ENCODE data around the gene DNAJC10.
"Not testable (repeated sequence)": the region's sequence is repeated elsewhere in the genome, so short reads cannot be mapped to it uniquely, and the experiment has no call there.

Gene DNAJC10

DNA sequence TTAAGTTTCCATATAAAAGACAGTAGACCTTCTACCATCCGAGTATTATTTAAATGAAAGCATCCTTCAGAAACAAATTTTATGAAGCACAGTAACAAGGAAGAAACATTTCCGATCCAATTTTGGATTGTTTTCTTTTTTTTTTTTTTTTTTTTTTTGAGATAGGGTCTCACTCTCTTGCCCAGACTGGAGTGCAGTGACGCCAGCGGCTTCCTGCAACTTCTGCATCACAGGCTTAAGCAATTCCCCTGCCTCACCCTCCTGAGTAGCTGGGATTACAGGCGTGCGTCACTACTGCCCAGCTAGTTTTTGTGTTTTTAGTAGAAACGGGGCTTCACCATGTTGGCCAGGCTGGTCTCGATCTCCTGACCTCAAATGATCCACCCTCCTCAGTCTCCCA, 3.1 kb downstream of the DNAJC10 start:
- not testable (repeated sequence) for DNase-seq (ENCODE audit: low read depth in 1 of 2, low spot score in 1 of 2)

DNA sequence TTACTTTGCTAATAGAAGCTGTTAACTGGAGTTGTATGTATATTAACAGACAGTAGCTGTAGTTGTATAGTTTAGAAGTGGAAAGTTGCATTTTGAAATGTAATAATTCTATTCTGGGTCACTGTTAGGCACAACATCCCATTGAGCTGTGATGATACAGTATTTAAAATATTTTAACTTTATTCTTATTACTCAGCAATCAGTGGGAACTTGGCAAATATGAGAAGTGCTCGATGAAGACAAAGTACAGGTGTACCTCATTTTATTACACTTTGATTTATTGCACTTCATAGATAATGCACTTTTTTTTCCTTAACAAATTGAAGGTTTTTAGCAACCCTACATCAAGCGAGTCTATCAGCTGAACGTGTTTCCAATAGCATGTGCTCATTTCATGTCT, 8.6 kb downstream of the DNAJC10 start:
- DNase-seq (ENCODE audit: low read depth in 1 of 2, low spot score in 1 of 2): no peak

DNA sequence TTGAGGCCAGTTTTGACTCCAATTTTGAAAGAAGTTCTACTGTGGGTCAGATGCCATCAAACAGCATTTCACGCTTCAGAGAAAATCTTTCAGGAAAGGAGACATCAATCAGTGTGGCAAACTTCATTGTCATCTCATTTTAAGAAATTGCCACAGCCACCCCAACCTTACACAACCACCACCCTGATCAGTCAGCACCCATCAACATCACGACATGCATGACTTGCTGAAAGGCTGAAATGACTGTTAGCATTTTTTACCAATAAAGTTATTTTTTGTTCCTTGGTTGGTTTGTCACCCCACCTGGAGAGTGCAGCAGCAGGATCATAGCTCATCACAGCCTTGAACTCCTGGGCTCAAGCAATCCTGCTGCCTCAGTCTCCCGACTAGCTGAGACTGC, 10.4 kb downstream of the DNAJC10 start:
- no peak for DNase-seq (ENCODE audit: low read depth in 1 of 2, low spot score in 1 of 2)

DNA sequence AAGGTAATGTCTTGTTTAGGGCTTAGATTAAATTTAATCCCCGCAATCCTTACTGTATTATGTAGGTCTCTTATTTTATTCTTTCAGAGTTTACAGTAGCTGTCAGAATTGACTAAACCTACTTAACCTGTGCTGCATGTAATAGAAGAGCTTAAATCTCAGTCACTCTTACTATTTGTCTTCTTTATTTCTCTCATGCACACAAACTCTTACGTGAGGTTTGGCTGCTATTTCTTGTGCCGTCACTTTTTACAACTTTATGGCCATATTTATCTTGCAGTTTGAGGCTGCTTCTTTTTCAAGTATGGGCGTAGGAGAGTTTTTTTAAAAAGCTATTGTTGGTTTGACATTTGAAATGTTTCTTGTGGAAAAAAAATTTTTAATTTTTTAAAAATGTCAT, 12.0 kb downstream of the DNAJC10 start:
- DNase-seq (ENCODE audit: low read depth in 1 of 2, low spot score in 1 of 2): no peak

DNA sequence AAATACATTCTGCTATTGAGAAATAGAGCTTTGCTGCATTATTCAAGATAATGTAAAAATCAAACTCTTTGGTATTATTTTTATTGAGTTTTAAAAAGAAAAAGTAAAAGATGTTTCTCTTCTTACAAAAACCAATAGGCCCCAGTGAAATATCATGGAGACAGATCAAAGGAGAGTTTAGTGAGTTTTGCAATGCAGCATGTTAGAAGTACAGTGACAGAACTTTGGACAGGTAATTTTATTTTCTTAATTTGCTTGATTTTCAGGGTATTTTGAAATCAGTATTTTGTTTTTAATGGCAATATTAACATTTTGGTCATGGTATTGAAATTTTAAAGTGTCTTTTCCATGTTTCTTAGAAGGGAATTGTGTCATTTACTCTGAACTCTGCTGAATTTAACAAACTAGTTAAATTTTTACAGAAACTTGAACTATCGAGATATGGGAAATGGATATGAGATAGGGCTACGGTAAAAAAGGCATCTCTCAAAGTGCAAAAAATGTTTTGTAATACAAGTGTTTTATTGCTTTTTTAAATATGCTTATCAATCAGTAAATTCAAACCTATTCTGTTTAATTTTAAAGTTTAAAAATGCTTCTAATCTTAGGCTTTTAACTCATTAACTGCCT, 13.8 kb downstream of the DNAJC10 start:
- DNase-seq (ENCODE audit: low read depth in 1 of 2, low spot score in 1 of 2): no peak

DNA sequence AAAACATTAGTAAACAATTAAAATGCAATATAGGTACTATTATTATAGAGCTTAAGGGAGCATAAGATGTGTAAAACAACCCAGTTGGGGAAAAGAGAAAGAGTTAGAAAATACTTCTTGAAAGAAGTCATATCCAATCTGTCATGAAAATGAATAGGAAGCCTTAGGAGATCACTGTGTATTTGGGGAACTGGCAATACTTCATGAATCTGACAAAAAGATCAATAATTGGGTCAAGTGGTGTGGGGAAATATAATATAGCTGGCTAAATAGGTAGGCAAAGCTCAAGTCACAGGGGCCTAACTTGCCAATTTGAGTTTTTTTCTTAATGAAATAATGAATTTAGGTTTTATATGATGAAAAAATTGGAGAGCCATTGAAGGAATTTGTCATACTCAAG, 14.4 kb downstream of the DNAJC10 start:
- DNase-seq (ENCODE audit: low read depth in 1 of 2, low spot score in 1 of 2): no peak

DNA sequence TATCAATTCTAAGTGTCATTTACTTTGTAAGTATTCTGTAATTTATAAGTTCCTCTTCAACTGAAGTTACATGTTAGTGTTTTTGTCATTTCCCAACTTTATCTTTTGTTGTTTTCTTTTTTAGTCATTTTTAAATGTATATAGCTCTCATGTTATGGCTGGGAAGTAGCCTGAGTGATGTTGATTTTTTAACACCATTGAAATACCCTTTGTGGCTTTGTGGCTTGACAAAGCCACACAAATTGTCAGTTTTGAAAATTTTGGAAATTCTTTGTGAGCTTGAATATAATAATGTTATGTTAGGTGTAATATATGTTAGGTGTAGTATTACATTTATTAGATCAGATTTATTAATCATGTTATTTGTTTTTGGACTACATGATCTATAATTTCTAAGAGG, 16.7 kb downstream of the DNAJC10 start:
- DNase-seq (ENCODE audit: low read depth in 1 of 2, low spot score in 1 of 2): no peak

DNA sequence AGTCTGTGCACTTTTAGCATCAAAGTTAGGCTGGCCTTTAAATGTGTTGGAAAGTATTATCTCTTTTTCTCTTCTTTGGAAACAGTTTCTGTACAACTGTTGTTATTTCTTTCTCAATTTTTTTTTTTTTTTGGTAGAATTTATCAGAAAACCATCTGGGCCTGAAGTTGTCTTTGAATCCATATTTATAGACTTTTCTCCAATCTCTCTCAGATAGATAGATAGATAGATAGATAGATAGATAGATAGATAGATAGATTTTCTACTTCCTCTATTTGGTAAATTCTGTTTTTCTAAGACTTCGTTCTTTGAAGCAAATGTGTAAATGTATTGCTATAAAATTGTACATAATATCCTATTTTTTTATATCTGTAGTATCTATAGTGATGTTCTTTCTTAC, 17.5 kb downstream of the DNAJC10 start:
- no peak for DNase-seq (ENCODE audit: low read depth in 1 of 2, low spot score in 1 of 2)

DNA sequence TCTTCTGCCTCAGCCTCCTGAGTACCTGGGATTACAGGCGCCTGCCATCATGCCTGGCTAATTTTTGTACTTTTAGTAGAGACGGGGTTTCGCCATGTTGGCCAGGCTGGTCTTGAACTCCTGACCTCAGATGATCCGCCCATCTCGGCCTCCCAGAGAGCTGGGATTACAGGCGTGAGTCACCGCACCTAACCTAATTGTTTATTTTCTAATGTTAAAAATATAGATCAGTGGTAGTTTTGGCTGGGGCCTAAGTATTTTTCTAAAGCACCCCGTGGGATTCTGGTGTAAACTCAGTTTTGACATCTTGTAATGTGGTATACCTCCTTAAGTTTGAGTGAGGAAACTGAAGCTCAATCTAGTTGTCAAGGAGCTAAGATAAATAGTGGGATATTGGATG, 20.8 kb downstream of the DNAJC10 start:
- not testable (repeated sequence) for DNase-seq (ENCODE audit: low read depth in 1 of 2, low spot score in 1 of 2)

DNA sequence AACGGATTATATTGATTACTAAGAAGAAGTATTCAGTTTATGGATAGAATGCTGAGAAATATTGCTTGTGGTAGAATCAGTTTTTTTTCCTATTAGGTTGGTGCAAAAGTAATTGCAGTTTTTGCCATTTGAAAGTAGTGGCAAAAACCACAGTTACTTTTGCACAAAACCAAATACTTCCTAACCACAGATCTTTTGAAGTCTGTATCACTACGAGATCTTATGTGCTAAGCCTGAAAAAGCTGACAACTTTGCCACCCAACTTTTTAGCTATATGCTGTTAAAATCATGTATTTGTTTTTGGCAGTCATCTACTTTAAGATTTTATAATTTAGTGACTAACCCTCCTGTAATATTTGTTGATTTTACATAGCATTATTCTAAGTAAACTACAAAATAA, 24.6 kb downstream of the DNAJC10 start:
- no peak for DNase-seq (ENCODE audit: low read depth in 1 of 2, low spot score in 1 of 2)

DNA sequence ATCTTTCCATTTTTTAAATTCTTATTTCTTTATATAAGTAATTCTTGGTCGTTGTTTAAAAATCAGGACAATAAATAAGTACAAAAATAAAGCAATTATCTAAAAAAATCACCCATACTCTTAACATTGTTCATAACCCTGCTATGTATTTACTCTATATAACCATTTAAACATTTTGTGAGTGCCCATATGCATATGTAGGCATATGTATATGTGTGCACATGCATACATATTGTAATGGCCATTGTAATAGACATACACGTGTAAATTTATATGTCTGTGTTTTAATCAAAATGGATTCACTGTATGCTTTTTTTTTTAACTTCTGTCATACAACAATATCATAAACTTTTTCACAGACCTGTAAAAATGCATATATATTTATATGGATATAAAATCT, 25.6 kb downstream of the DNAJC10 start:
- DNase-seq (ENCODE audit: low read depth in 1 of 2, low spot score in 1 of 2): no peak

DNA sequence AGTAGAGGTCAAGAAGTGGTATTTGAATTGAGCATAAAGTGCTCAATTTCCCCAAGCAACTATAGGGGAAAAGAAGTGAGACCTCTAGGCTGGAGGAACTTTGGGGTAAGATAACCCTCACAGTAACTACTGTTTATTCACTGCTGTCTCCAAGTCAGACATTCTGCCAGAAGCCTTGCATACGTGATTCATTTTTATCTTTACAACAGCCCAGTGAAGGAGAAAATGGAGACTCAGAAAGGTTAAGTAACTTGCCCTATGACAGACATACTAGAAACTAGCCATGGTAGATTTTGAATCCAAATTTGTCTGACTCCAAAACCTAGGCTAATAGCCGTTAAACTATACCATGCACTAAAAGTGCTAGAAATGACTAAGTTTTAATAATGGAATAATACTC, 28.4 kb downstream of the DNAJC10 start:
- no peak for DNase-seq (ENCODE audit: low read depth in 1 of 2, low spot score in 1 of 2)

DNA sequence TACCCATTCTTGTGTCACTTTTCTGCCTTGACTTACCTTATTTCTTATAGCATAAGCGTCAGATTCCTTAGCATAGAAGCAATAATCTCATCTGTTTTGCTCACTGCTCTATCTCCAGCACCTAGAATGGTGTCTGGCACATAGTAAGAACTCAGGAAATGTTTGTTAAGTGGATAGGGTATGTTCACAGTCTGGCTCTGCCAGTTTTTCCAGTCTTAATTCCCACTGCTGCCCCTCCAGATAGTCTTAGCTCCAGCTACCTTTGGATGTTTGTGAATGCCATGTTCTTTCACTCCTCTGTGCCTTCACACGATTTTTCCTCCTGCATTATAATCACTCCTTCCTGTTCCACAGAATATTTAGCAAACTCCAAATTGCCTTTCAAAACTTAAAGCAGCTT, 29.0 kb downstream of the DNAJC10 start:
- no peak for DNase-seq (ENCODE audit: low read depth in 1 of 2, low spot score in 1 of 2)

DNA sequence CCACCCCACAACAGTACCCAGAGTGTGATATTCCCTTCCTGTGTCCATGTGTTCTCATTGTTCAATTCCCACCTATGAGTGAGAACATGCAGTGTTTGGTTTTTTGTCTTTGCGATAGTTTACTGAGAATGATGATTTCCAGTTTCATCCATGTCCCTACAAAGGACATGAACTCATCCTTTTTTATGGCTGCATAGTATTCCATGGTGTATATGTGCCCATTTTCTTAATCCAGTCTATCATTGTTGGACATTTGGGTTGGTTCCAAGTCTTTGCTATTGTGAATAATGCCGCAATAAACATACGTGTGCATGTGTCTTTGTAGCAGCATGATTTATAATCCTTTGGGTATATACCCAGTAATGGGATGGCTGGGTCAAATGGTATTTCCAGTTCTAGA, 29.8 kb downstream of the DNAJC10 start:
- DNase-seq (ENCODE audit: low read depth in 1 of 2, low spot score in 1 of 2): not testable (repeated sequence)

DNA sequence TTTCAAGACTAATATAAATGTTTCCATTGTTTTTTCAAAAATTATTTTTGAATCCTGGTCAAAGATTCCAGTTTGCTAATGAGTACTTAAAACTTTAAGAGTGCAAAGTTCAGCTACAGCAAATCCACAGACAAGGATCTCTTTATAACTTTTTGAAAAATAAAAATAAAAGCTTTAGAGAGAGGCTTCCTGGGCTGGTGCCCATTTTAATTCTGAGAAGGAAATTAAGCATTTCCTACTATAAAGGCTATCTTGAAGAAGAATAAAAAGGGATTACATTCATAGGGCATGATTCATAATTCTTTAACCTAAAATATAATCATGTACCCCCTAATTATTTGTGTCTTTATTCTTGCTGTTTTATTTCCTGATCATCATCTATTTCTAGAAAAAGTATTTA, 38.2 kb downstream of the DNAJC10 start:
- DNase-seq (ENCODE audit: low read depth in 1 of 2, low spot score in 1 of 2): no peak

DNA sequence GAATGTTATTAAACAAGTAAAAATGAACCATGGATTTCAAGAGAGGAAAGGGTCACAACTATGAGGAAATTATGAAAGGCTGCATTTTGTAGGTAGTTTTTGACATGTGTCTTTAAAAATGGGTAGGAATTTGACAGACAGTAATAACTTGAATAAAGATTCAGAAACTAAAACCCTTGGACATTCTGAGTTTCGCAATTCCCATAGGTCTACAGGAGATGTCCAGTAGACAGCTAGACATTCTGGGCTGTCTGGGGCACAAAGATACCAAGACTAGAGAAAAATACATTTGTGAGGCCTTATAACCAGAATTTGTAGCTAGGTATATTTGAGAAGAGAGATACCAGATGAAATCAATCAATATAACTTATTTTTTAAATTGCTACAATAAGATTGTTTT, 42.3 kb downstream of the DNAJC10 start:
- no peak for DNase-seq (ENCODE audit: low read depth in 1 of 2, low spot score in 1 of 2)

DNA sequence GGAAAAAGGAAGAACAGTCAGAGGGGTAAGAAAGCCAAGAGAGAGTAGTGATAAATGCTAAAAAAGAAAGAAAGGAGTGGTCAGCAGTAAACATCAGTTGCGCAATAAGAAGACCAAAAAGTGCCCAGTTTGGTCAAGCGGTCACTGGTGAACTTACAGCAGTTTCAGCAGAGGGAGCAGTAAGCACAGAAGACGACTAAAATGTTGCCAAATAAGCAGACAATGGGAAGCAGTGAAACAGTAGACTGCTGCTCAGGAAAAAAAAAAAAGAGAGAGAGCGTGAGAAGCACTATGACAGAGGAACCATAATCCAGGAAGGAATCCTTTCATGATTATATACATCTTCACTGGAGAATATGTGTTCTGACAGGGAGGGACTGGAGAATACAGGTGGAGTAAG, 45.8 kb downstream of the DNAJC10 start:
- no peak for DNase-seq (ENCODE audit: low read depth in 1 of 2, low spot score in 1 of 2)

DNA sequence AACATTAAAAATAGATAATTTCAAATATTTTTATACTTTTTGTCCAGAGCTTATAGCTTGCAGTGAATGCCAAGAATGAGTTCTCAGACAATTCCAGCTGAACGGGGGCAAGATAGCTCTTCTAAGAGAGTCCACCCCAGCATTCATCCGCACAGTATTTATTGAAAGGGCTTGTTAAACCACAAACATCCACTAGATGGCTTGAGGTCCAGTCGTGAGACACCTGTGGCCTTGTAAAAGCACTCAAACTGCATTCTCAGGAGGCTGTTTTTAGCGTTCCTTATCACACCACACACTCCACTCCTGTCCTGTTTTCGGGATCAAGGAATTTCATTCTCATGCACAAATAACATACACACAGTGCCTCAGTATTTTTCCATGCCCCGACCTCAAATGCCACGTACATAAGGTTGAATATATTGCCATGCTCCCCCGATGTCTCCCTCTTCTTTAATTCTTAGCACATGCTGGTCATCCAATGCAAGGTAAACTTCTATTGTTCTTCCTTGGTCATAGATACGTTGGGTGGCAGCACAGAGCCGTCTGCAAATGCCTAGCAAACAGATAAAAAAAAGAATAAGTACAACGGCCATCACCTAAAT, 47.4 kb downstream of the DNAJC10 start:
- DNase-seq (ENCODE audit: low read depth in 1 of 2, low spot score in 1 of 2): no peak

DNA sequence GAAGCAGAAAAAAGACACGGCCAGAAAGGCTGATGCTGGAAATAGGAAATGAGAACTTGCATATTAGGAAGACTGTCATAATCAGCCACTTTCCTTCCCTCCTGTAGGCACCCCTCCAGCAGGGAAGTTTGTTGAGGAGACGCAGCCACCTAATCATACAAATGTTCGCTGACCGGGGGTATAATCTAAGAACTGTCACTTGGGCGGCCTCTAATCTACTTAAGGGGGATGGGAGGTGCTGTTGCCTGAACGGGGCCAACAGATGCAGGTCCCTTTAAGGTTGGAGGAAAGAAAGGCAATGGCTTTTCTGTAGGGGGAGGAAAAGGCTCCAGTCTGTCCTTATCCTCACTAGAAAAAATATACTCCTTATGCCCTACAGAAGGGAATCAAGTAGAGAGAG, 50.6 kb downstream of the DNAJC10 start:
- DNase-seq (ENCODE audit: low read depth in 1 of 2, low spot score in 1 of 2): no peak

DNA sequence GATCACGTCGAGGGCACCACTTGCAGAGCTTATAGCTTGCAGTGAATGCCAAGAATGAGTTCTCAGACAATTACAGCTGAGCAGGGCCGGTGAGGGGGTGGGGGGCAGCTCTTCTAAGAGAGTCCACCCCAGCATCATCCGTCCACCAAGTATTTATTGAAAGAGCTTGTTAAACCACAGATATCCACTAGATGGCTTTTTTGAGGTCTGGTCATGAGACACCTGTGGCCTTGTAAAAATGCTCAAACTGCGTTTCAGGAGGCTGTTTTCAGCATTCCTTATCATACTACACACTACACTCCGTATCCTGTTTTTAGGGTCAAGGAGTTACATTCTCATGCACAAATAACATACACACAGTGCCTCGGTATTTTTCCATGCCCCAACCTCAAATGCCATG, 51.5 kb downstream of the DNAJC10 start:
- DNase-seq (ENCODE audit: low read depth in 1 of 2, low spot score in 1 of 2): no peak

DNA sequence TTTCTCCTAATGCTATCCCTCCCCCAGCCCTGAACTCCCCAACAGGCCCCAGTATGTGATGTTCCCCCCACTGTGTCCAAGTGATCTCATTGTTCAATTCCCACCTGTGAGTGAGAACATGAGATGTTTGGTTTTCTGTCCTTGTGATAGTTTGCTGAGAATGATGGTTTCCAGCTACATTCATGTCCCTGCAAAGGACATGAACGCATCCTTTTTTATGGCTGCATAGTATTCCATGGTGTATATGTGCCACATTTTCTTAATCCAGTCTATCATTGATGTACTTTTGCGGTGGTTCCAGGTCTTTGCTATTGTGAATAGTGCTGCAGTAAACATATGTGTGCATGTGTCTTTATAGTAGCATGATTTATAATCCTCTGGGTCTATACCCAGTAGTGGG, 52.9 kb downstream of the DNAJC10 start:
- DNase-seq (ENCODE audit: low read depth in 1 of 2, low spot score in 1 of 2): not testable (repeated sequence)

DNA sequence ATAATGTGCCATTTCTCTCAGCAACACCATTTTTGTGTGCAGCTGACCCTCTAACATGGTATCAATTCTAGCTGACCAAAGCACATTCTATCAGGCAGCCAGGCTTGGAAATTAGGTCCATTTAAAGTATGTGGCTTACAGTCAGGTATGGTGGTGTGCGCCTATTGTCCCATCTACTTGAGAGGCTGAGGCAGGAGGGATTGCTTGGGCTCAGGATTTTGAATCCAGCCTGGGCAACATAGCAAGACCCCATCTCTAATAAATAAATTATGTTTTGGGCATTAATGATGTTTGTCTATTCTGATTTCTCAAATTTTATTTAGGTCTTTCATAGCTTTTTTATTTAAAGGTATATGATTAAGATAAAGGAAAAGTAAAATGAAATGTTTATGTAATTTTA, 63.3 kb downstream of the DNAJC10 start:
- DNase-seq (ENCODE audit: low read depth in 1 of 2, low spot score in 1 of 2): no peak

DNA sequence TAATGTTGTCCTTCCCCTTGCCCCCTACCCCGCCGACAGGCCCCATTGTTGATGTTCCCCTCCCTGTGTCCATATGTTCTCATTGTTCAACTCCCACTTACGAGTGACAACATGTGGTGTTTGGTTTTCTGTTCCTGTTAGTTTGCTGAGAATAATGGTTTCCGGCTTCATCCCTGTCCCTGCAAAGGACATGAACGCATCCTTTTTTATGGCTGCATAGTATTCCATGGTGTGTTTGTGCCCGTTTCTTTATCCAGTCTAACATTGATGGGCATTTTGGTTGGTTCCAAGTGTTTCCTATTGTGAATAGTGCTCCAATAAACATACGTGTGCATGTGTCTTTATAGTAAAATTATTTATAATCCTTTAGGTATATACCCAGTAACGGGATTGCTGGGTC, 65.0 kb downstream of the DNAJC10 start:
- DNase-seq (ENCODE audit: low read depth in 1 of 2, low spot score in 1 of 2): not testable (repeated sequence)
